Liver (tissue), 3 donors: Measurements from ENCODE around the gene KLHL40.

Experiments
- EGR1 ChIP-seq, 2 donors: IDR thresholded peaks; 2 replicates each; pipeline ENCODE4 v1.6.1; 2016 to 2018; ENCODE audit warnings: antibody characterized with exemption in 2 of 2, low read depth in 2 of 2
- FOXA1 ChIP-seq: IDR thresholded peaks from 2 replicates; pipeline ENCODE4 v1.6.1; 2016; ENCODE audit warnings: antibody characterized with exemption
- HNF4A ChIP-seq, 2 donors: conservative IDR thresholded peaks; 2 replicates each; pipeline ENCODE4 v1.6.1; 2016; ENCODE audit warnings: antibody characterized with exemption in 2 of 2, mild to moderate bottlenecking in 2 of 2
- JUND ChIP-seq, 2 donors: IDR thresholded peaks; 2 replicates each; pipeline ENCODE4 v1.6.1; 2016; ENCODE audit warnings: antibody characterized with exemption in 2 of 2
- NR2F2 ChIP-seq: IDR thresholded peaks from 2 replicates; pipeline ENCODE4 v1.6.1; 2016; ENCODE audit warnings: antibody characterized with exemption
- RAD21 ChIP-seq, 2 donors: IDR thresholded peaks; 2 replicates each; pipeline ENCODE4 v1.6.1; 2016; ENCODE audit warnings: antibody characterized with exemption in 2 of 2, mild to moderate bottlenecking in 2 of 2
- RXRA ChIP-seq, 2 donors: IDR thresholded peaks; 2 replicates each; pipeline ENCODE4 v1.6.1; 2017 to 2018; ENCODE audit warnings: antibody characterized with exemption in 2 of 2, mild to moderate bottlenecking in 1 of 2
- SP1 ChIP-seq: IDR thresholded peaks from 2 replicates; pipeline ENCODE4 v1.6.1; 2018; ENCODE audit warnings: antibody characterized with exemption, mild to moderate bottlenecking
- TAF1 ChIP-seq: conservative IDR thresholded peaks from 2 replicates; pipeline ENCODE4 v1.6.1; 2016; ENCODE audit warnings: antibody characterized with exemption, mild to moderate bottlenecking
- YY1 ChIP-seq: IDR thresholded peaks from 2 replicates; pipeline ENCODE4 v1.6.1; 2016; ENCODE audit warnings: antibody characterized with exemption, mild to moderate bottlenecking
- TF ChIP-seq, protein P1 (sequence below): fragments of 150-350 bp; IDR thresholded peaks from 2 replicates; pipeline ENCODE4 v1.5.1; 2017; ENCODE audit warnings: improper control_type of control experiment, low read depth, low read length; ENCODE audit not compliant: missing input control
- TF ChIP-seq, protein P2 (sequence below): IDR thresholded peaks from 2 replicates; pipeline ENCODE4 v1.6.1; 2016; ENCODE audit warnings: antibody characterized with exemption, mild to moderate bottlenecking
- TF ChIP-seq, protein P3 (sequence below): IDR thresholded peaks from 2 replicates; pipeline ENCODE4 v1.6.1; 2016; ENCODE audit warnings: antibody characterized with exemption
- TF ChIP-seq, protein P4 (sequence below): IDR thresholded peaks from 2 replicates; pipeline ENCODE4 v1.6.1; 2016; ENCODE audit warnings: antibody characterized with exemption
- donor health status: healthy.
- donor health status: healthy.

- TF ChIP-seq, protein P1, sequence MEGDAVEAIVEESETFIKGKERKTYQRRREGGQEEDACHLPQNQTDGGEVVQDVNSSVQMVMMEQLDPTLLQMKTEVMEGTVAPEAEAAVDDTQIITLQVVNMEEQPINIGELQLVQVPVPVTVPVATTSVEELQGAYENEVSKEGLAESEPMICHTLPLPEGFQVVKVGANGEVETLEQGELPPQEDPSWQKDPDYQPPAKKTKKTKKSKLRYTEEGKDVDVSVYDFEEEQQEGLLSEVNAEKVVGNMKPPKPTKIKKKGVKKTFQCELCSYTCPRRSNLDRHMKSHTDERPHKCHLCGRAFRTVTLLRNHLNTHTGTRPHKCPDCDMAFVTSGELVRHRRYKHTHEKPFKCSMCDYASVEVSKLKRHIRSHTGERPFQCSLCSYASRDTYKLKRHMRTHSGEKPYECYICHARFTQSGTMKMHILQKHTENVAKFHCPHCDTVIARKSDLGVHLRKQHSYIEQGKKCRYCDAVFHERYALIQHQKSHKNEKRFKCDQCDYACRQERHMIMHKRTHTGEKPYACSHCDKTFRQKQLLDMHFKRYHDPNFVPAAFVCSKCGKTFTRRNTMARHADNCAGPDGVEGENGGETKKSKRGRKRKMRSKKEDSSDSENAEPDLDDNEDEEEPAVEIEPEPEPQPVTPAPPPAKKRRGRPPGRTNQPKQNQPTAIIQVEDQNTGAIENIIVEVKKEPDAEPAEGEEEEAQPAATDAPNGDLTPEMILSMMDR: no peak
- TF ChIP-seq YY1 (no peak), RAD21 (IDR thresholded peaks at IDR 0.05) (no peak), EGR1 (IDR thresholded peaks at IDR 0.05; ENCODE audit: low read depth in 2 of 2) (no peak), RXRA (IDR thresholded peaks at IDR 0.05) (no peak), FOXA1 (no peak), TAF1 (no peak), JUND (IDR thresholded peaks at IDR 0.05) (no peak), HNF4A (conservative IDR thresholded peaks at IDR 0.05) (no peak), NR2F2 (no peak), SP1 (no peak)
- TF ChIP-seq, protein P2, sequence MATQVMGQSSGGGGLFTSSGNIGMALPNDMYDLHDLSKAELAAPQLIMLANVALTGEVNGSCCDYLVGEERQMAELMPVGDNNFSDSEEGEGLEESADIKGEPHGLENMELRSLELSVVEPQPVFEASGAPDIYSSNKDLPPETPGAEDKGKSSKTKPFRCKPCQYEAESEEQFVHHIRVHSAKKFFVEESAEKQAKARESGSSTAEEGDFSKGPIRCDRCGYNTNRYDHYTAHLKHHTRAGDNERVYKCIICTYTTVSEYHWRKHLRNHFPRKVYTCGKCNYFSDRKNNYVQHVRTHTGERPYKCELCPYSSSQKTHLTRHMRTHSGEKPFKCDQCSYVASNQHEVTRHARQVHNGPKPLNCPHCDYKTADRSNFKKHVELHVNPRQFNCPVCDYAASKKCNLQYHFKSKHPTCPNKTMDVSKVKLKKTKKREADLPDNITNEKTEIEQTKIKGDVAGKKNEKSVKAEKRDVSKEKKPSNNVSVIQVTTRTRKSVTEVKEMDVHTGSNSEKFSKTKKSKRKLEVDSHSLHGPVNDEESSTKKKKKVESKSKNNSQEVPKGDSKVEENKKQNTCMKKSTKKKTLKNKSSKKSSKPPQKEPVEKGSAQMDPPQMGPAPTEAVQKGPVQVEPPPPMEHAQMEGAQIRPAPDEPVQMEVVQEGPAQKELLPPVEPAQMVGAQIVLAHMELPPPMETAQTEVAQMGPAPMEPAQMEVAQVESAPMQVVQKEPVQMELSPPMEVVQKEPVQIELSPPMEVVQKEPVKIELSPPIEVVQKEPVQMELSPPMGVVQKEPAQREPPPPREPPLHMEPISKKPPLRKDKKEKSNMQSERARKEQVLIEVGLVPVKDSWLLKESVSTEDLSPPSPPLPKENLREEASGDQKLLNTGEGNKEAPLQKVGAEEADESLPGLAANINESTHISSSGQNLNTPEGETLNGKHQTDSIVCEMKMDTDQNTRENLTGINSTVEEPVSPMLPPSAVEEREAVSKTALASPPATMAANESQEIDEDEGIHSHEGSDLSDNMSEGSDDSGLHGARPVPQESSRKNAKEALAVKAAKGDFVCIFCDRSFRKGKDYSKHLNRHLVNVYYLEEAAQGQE: no peak
- TF ChIP-seq, protein P3, sequence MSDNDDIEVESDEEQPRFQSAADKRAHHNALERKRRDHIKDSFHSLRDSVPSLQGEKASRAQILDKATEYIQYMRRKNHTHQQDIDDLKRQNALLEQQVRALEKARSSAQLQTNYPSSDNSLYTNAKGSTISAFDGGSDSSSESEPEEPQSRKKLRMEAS: no peak
- TF ChIP-seq, protein P4, sequence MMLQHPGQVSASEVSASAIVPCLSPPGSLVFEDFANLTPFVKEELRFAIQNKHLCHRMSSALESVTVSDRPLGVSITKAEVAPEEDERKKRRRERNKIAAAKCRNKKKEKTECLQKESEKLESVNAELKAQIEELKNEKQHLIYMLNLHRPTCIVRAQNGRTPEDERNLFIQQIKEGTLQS: no peak
Observed at GRCh38 chr3:42735019-42735418, 49.7 kb downstream of the KLHL40 start.
